Natural killer cell (primary cell): ENCODE data around the gene RASSF7. TPM values are rescaled to one million over a fixed set of nuclear protein-coding genes. Genes with fewer than 3 reads are reported as not detected.

Source experiments
- ATAC-seq, 3 donors: fragments of 150-1000 bp in 2 of 3; fragments of 200-7000 bp in 1 of 3; cut with Tn5 transposase; 1 replicate in 1 of 3; 2 replicates in 2 of 3; pipeline ENCODE4 v1.10.0; 2021; ENCODE audit warnings: mild to moderate bottlenecking in 2 of 3, moderate library complexity in 2 of 3
- DNase-seq, 2 donors: peaks; one replicate each; pipeline versions ENCODE4 v3.0.0 to v3.0.0-alpha.2; 2013 to 2021; ENCODE audit warnings: mixed read lengths in 1 of 2
- H3K27ac ChIP-seq: one replicate; pipeline ENCODE4 v1.5.1; 2013; ENCODE audit warnings: mild to moderate bottlenecking, low read length
- H3K27me3 ChIP-seq: one replicate; pipeline ENCODE4 v1.6.1; 2013; ENCODE audit warnings: low read length; ENCODE audit not compliant: control insufficient read depth, insufficient read depth
- H3K36me3 ChIP-seq: one replicate; pipeline ENCODE4 v1.6.1; 2013; ENCODE audit warnings: low read length; ENCODE audit not compliant: control insufficient read depth, insufficient read depth
- H3K4me1 ChIP-seq: one replicate; pipeline ENCODE4 v1.6.1; 2013; ENCODE audit warnings: low read length; ENCODE audit not compliant: control insufficient read depth, insufficient read depth
- H3K4me3 ChIP-seq: one replicate; pipeline ENCODE4 v1.5.1; 2013; ENCODE audit warnings: low read length
- H3K9me3 ChIP-seq: one replicate; pipeline ENCODE4 v1.6.1; 2013; ENCODE audit warnings: low read length; ENCODE audit not compliant: control insufficient read depth, insufficient read depth
- H3K27ac Mint-ChIP-seq, 2 donors: one replicate each; pipeline ENCODE4 v1.8.0; 2022; ENCODE audit warnings: mild to moderate bottlenecking in 2 of 2, mixed read lengths in 2 of 2, moderate library complexity in 1 of 2
- H3K27me3 Mint-ChIP-seq, 2 donors: one replicate each; pipeline ENCODE4 v1.8.0; 2022; ENCODE audit warnings: low read depth in 2 of 2, mixed read lengths in 2 of 2
- H3K36me3 Mint-ChIP-seq: one replicate; pipeline ENCODE4 v1.8.0; 2022; ENCODE audit warnings: mixed read lengths
- H3K4me1 Mint-ChIP-seq, 2 donors: one replicate each; pipeline ENCODE4 v1.8.0; 2022; ENCODE audit warnings: mixed read lengths in 2 of 2
- H3K4me3 Mint-ChIP-seq: one replicate; pipeline ENCODE4 v1.8.0; 2022; ENCODE audit warnings: mild to moderate bottlenecking, moderate library complexity, mixed read lengths
- H3K9me3 Mint-ChIP-seq, 2 donors: one replicate each; pipeline ENCODE4 v1.8.0; 2022; ENCODE audit warnings: mixed read lengths in 2 of 2
- CTCF ChIP-seq: fragments of 200-600 bp; IDR thresholded peaks from one replicate; pipeline ENCODE4 v1.8.0; 2022; ENCODE audit warnings: antibody characterized with exemption
- WGBS: methylation state at CpG from one replicate; pipeline ENCODE4 v1.1.7; 2013; ENCODE audit warnings: missing lambda C conversion rate; ENCODE audit not compliant: insufficient coverage; 5-methylcytosine and 5-hydroxymethylcytosine counted together
- intact Hi-C: fragments of 100-400 bp; cut with micrococcal nuclease; formaldehyde crosslinking; loops from one replicate; pipeline ENCODE4 v1.14.2; 2022
- total RNA-seq, 4 donors: library from RNA; stranded (reverse); fragments of 120-200 nt in 1 of 4; gene quantifications; one replicate each; pipeline versions ENCODE4 v1.2.3 to v1.2.4, GENCODE V29; 2013 to 2022

RASSF7 gene
- total RNA-seq, 3 donors from 2014 or later (not counting 1 experiment from before 2014, with no cell fraction given): 19.0 to 21.7 (median 20.0) TPM

DNA sequence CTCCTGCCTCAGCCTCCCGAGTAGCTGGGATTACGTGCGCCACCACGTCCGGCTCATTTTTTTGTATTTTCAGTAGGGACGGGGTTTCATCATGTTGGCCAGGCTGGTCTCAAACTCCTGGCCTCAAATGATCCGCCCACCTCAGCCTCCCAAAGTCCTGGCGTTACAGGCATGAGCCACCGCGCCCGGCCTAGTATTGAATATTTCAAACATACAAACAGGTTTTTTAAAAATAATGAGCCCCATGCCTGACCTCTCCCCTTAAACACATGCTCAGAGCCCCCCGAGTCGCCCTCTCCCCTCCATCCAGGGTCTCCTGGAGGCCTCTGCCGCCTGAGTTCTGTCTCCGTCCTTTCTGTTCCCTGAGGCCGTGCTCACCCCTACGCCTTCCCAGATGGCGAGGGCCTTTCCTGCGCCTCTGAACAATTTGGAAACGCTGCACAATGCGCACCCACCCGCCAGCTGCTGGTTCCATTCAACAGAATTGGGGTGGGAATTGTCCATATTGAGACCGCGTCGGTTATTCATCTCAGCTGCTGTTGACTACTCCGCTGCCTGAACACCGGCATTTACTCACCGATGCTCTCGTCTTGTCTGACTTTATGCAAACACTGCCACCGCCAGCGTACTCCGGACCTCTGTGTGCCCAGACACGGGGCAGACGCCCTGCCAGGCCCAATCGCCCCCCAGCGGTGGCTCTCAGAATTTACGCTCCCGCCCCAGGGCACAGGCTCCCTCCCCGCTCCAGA lies 40.2 kb upstream of the RASSF7 start:
- intact Hi-C loops: no loop called here
- WGBS: 94% methylated on average over 39 of the region's 39 CpGs
- no peak overlapping the region for H3K4me3 Mint-ChIP-seq
- H3K9me3 Mint-ChIP-seq: peaks cover 0 to 3% of the 10 kb centered on the region in 2 donors
- Histone ChIP-seq H3K4me3 (no peak overlapping the region), H3K36me3 (no peaks in the 10 kb centered on the region), H3K27me3 (no peaks in the 10 kb centered on the region), H3K27ac (no peak overlapping the region), H3K9me3 (no peaks in the 10 kb centered on the region), H3K4me1 (peaks cover 9% of the 10 kb centered on the region)
- no peak overlapping the region for H3K27ac Mint-ChIP-seq
- H3K4me1 Mint-ChIP-seq: peaks cover 0 to 7% of the 10 kb centered on the region in 2 donors
- no peaks in the 10 kb centered on the region for H3K36me3 Mint-ChIP-seq
- TF ChIP-seq CTCF: no peak
- no peaks in the 10 kb centered on the region for H3K27me3 Mint-ChIP-seq
- DNase-seq (no peak), ATAC-seq (no peak)

DNA sequence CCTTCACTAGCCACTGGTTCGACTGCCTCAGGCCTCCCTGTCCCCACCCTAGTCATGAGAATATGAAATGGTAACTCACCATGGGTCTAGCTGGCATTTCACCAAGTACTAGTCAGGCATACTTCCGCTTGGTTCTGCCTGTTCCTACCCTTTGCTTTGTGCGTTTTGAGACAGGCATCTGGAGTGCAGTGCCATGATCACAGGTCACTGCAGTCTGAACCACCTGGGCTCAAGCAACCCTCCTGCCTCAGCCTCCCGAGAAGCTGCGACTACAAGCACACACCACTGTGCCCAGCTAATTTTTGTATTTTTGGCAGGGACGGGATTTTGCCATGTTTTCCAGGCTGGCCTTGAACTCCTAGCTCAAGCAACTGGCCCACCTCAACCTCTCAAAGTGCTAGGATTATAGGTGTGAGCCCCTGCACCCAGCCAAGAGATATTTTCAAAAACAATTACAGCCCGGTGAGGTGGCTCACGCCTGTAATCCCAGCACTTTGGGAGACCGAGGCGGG lies 39.5 kb upstream of the RASSF7 start:
- no peak overlapping the region for H3K27ac Mint-ChIP-seq
- WGBS: 91% methylated on average over 8 of the region's 10 CpGs
- H3K9me3 Mint-ChIP-seq: peaks cover 0 to 3% of the 10 kb centered on the region in 2 donors
- Histone ChIP-seq H3K4me1 (peaks cover 9% of the 10 kb centered on the region), H3K4me3 (no peak overlapping the region), H3K9me3 (no peaks in the 10 kb centered on the region), H3K27ac (no peak overlapping the region), H3K27me3 (no peaks in the 10 kb centered on the region), H3K36me3 (no peaks in the 10 kb centered on the region)
- no peak for ATAC-seq
- no peak overlapping the region for H3K4me3 Mint-ChIP-seq
- DNase-seq: no peak
- intact Hi-C loops: no loop called here
- no peaks in the 10 kb centered on the region for H3K27me3 Mint-ChIP-seq
- H3K4me1 Mint-ChIP-seq: peaks cover 0 to 7% of the 10 kb centered on the region in 2 donors
- no peak for TF ChIP-seq CTCF
- no peaks in the 10 kb centered on the region for H3K36me3 Mint-ChIP-seq

DNA sequence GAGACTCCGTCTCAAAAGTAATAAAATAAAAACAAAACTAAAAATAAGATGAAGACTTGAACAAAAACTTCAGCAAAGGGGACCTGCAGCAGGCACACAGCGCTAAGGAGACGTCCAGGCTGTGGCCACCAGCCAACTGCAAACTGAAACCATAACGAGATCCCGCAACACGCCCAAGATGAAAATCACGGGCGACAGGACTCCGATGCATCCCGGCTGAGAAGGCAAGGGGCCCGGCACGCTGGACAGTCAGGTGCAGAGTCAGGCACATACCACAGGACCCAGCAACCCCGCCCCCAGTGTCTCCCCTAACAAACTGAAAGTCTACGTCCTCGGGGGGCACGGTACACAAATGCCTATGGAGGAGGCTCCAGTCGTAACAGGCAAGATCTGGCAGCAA lies 34.6 kb upstream of the RASSF7 start:
- no peaks in the 10 kb centered on the region for H3K4me1 Mint-ChIP-seq
- H3K27me3 ChIP-seq: no peaks in the 10 kb centered on the region
- H3K36me3 Mint-ChIP-seq: no peaks in the 10 kb centered on the region
- H3K36me3 ChIP-seq: no peaks in the 10 kb centered on the region
- no peaks in the 10 kb centered on the region for H3K9me3 ChIP-seq
- H3K9me3 Mint-ChIP-seq: no peaks in the 10 kb centered on the region
- H3K4me3 ChIP-seq: no peak overlapping the region
- intact Hi-C loops: no loop called here
- TF ChIP-seq CTCF: no peak
- no peak overlapping the region for H3K4me3 Mint-ChIP-seq
- DNase-seq (no peak), ATAC-seq (no peak)
- WGBS: 90% methylated on average over 17 of the region's 17 CpGs
- H3K4me1 ChIP-seq: no peaks in the 10 kb centered on the region
- no peaks in the 10 kb centered on the region for H3K27me3 Mint-ChIP-seq
- H3K27ac Mint-ChIP-seq: no peak overlapping the region
- H3K27ac ChIP-seq: no peak overlapping the region
